Omental fat pad (tissue), 4 donors: ENCODE data around the gene SLFN12L. TPM values are rescaled to one million over a fixed set of nuclear protein-coding genes. Genes with fewer than 3 reads are reported as not detected.
"Not testable (repeated sequence)": the region's sequence is repeated elsewhere in the genome, so short reads cannot be mapped to it uniquely, and the experiment has no call there.

Experiments used
- ATAC-seq: fragments of 150-250 bp; one replicate; pipeline ENCODE4 v1.9.1; 2016; ENCODE audit warnings: mild to moderate bottlenecking, moderate library complexity; ENCODE audit not compliant: low FRiP score
- DNase-seq: peaks from one replicate; pipeline ENCODE4 v3.0.0-alpha.2; 2019; ENCODE audit warnings: low spot score
- CTCF ChIP-seq, 3 donors: fragments of 450-650 bp; IDR thresholded peaks; one replicate each; pipeline ENCODE4 v1.5.1; 2016 to 2017; ENCODE audit warnings: antibody characterized with exemption in 3 of 3, mild to moderate bottlenecking in 3 of 3, moderate library complexity in 2 of 3
- total RNA-seq, 4 donors: library from RNA; depleted of rRNA; stranded (reverse); fragments of >200 nt; gene quantifications; one replicate each; pipeline ENCODE4 v1.1.0, GENCODE V29; 2016

SLFN12L gene
- total RNA-seq, 4 donors from 2014 or later: 2.3 to 31.2 (median 4.7) TPM

GRCh38 chr17:35519439-35519838 is 18.0 kb downstream of the SLFN12L start:
- no peak for TF ChIP-seq CTCF (IDR thresholded peaks at IDR 0.05)
- no peak for DNase-seq
- ATAC-seq: no peak

DNA sequence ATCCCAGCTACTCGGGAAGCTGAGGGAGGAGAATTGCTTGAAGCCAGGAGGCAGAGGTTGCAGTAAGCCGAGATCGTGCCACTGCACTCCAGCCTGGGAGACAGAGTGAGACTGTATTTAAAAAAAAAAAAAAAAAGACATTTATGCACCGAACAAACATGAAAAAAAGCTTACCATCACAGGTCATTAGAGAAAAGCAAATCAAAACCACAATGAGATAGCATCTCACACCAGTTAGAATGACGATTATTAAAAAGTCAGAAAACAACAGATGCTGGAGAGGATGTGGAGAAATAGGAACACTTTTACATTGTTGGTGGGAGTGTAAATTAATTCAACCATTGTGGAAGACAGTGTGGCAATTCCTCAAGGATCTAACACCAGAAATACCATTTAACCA is 19.0 kb downstream of the SLFN12L start:
- not testable (repeated sequence) for DNase-seq, ATAC-seq

DNA sequence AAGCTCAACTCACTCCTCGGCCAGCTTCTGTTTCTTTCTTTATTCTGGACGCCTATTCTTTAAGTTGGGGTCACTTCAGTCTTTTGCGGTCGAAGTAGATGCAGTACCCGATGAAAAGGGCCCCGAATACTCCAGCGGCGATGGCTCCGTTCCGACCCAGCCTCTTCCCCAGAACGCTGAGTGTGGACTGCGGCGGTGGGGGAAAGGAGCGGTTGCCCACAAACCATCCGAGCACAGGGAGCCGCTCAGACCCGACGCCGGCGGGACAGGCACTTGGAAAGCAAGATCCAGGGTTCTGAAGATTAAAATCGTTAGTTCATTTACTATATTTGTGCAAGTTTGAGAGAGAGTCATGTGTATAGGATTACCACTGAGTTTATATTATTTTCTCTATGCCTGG is 22.5 kb downstream of the SLFN12L start:
- ATAC-seq (no peak), DNase-seq (no peak)
- no peak for TF ChIP-seq CTCF (IDR thresholded peaks at IDR 0.05)

GRCh38 chr17:35514564-35514963 is 22.9 kb downstream of the SLFN12L start:
- ATAC-seq (no peak), DNase-seq (no peak)
- no peak for TF ChIP-seq CTCF (IDR thresholded peaks at IDR 0.05)

DNA sequence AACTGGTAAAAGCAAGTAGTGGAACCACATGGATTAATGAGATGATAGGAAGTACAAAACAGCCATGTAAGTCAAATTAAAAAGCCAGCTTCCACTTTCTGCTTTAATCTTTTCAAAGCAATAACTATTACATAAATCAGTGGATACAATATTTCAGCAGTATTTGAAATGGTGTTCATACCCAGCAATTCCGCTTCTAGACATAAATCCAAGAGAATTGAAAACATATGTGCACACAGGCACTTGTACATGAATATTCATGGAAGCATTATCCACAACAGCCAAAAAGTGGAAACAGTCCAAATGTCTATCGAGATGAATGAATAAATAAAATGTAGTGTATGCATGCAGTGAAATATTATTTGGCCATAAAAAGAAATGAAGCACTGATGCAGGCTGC is 27.4 kb downstream of the SLFN12L start:
- no peak for TF ChIP-seq CTCF (IDR thresholded peaks at IDR 0.05)
- DNase-seq (no peak), ATAC-seq (no peak)

GRCh38 chr17:35507714-35508113 is 29.8 kb downstream of the SLFN12L start:
- DNase-seq, ATAC-seq: not testable (repeated sequence)

GRCh38 chr17:35499548-35499947 is 37.9 kb downstream of the SLFN12L start:
- DNase-seq: no peak
- ATAC-seq: no peak
- TF ChIP-seq CTCF (IDR thresholded peaks at IDR 0.05): no peak

- no peak for ATAC-seq
- TF ChIP-seq CTCF (IDR thresholded peaks at IDR 0.05): no peak
- DNase-seq: no peak
Measured at GRCh38 chr17:35498448-35499178, 38.9 kb downstream of the SLFN12L start.
